HEK293 (cell line): ENCODE measurements around the gene SORT1.

Experiments used
- CTCF ChIA-PET: fragments of 350-600 bp; formaldehyde crosslinking; extraction: SDS; loops from one replicate; lab custom pipeline; 2021; ENCODE audit warnings: antibody characterized with exemption; lab: Yijun Ruan, JAX
- POLR2A ChIA-PET: fragments of 300-600 bp; formaldehyde crosslinking; extraction: SDS; loops from one replicate; lab custom pipeline; 2020; ENCODE audit warnings: antibody characterized with exemption, inconsistent platforms; lab: Yijun Ruan, JAX
- H3K27ac ChIP-seq: fragments of 200-500 bp; sonication (Bioruptor generic); 2 replicates; pipeline ENCODE4 v1.5.1; 2014; ENCODE audit warnings: low read depth, low read length, control low read depth, inconsistent platforms; ENCODE audit errors: extremely low read depth
- H3K36me3 ChIP-seq, 2 experiments: fragments of 200-500 bp in 1 of 2; sonication (Bioruptor generic) in 1 of 2; 1 replicate in 1 of 2; 2 replicates in 1 of 2; pipeline ENCODE4 v1.5.1; 2014 to 2017; ENCODE audit warnings: inconsistent platforms in 2 of 2, low read length in 2 of 2; ENCODE audit not compliant: control insufficient read depth in 2 of 2, insufficient read depth in 1 of 2
- H3K4me1 ChIP-seq: fragments of 200-500 bp; sonication (Bioruptor generic); 2 replicates; pipeline ENCODE4 v1.5.1; 2014; ENCODE audit warnings: mild to moderate bottlenecking, low read length, inconsistent platforms; ENCODE audit not compliant: control insufficient read depth, insufficient read depth
- H3K4me3 ChIP-seq: 2 replicates; pipeline ENCODE4 v1.5.1; 2011; ENCODE audit warnings: low read depth, mild to moderate bottlenecking, control low read depth, low read length, moderate library complexity
- H3K9me3 ChIP-seq: fragments of 200-500 bp; sonication (Bioruptor generic); 2 replicates; pipeline ENCODE4 v1.5.1; 2014; ENCODE audit warnings: low read depth, low read length, inconsistent platforms; ENCODE audit not compliant: control insufficient read depth, insufficient read depth
- GLIS1 ChIP-seq: fragments of 450-650 bp; formaldehyde crosslinking; IDR thresholded peaks from 2 replicates; pipeline ENCODE4 v1.5.1; 2016; ENCODE audit warnings: missing biosample characterization, missing genetic modification characterization
- MEIS1 ChIP-seq: sonication (generic); formaldehyde crosslinking; IDR thresholded peaks from 2 replicates; pipeline ENCODE4 v1.8.1; 2022; ENCODE audit warnings: missing genetic modification reagents, mild to moderate bottlenecking, borderline replicate concordance
- SETDB1 ChIP-seq: IDR thresholded peaks from one replicate; pipeline ENCODE4 v1.6.1; 2017; ENCODE audit warnings: mild to moderate bottlenecking, low read length, moderate library complexity, mixed read lengths; ENCODE audit not compliant: insufficient read length
- SP2 ChIP-seq: fragments of 450-650 bp; formaldehyde crosslinking; IDR thresholded peaks from 2 replicates; pipeline ENCODE4 v1.5.1; 2016; ENCODE audit warnings: missing biosample characterization, missing genetic modification characterization
- SP7 ChIP-seq: fragments of 450-650 bp; formaldehyde crosslinking; IDR thresholded peaks from 2 replicates; pipeline ENCODE4 v1.5.1; 2016; ENCODE audit warnings: missing biosample characterization, missing genetic modification characterization
- TRIM28 ChIP-seq: IDR thresholded peaks from 2 replicates; pipeline ENCODE4 v1.6.1; 2011; ENCODE audit warnings: low read length, control low read depth, borderline replicate concordance
- ZBTB48 ChIP-seq: fragments of 450-650 bp; formaldehyde crosslinking; IDR thresholded peaks from 2 replicates; pipeline ENCODE4 v1.5.1; 2016; ENCODE audit warnings: missing biosample characterization, missing genetic modification characterization
- ZBTB8A ChIP-seq: fragments of 450-650 bp; formaldehyde crosslinking; IDR thresholded peaks from 2 replicates; pipeline ENCODE4 v1.5.1; 2016; ENCODE audit warnings: missing biosample characterization, missing genetic modification characterization
- ZFHX2 ChIP-seq: fragments of 450-650 bp; formaldehyde crosslinking; conservative IDR thresholded peaks from 2 replicates; pipeline ENCODE4 v1.5.1; 2016; ENCODE audit warnings: missing biosample characterization, missing genetic modification characterization
- ZFP41 ChIP-seq: fragments of 450-650 bp; formaldehyde crosslinking; IDR thresholded peaks from 2 replicates; pipeline ENCODE4 v1.5.1; 2016; ENCODE audit warnings: missing biosample characterization, missing genetic modification characterization, borderline replicate concordance
- ZIC2 ChIP-seq: fragments of 450-650 bp; formaldehyde crosslinking; IDR thresholded peaks from 2 replicates; pipeline ENCODE4 v1.5.1; 2016; ENCODE audit warnings: missing biosample characterization, missing genetic modification characterization
- ZNF112 ChIP-seq: fragments of 450-650 bp; formaldehyde crosslinking; IDR thresholded peaks from 2 replicates; pipeline ENCODE4 v1.5.0; 2017; ENCODE audit warnings: missing biosample characterization, missing genetic modification characterization
- ZNF132 ChIP-seq: fragments of 450-650 bp; formaldehyde crosslinking; IDR thresholded peaks from 2 replicates; pipeline ENCODE4 v1.5.1; 2017; ENCODE audit warnings: missing biosample characterization, missing genetic modification characterization, borderline replicate concordance
- ZNF302 ChIP-seq: fragments of 450-650 bp; formaldehyde crosslinking; IDR thresholded peaks from 2 replicates; pipeline ENCODE4 v1.5.1; 2016; ENCODE audit warnings: missing biosample characterization, missing genetic modification characterization, low read depth
- ZNF658 ChIP-seq: fragments of 450-650 bp; formaldehyde crosslinking; IDR thresholded peaks from 2 replicates; pipeline ENCODE4; 2016; ENCODE audit warnings: missing biosample characterization, missing genetic modification characterization
- ZNF660 ChIP-seq: fragments of 450-650 bp; IDR thresholded peaks from 2 replicates; pipeline ENCODE4 v1.5.1; 2018; ENCODE audit warnings: missing biosample characterization, mild to moderate bottlenecking, missing genetic modification characterization
- ZNF707 ChIP-seq: fragments of 450-650 bp; formaldehyde crosslinking; IDR thresholded peaks from 2 replicates; pipeline ENCODE4 v1.5.1; 2016; ENCODE audit warnings: missing biosample characterization, missing genetic modification characterization
- TF ChIP-seq, protein P1 (sequence below): fragments of 450-650 bp; formaldehyde crosslinking; IDR thresholded peaks from 2 replicates; pipeline ENCODE4 v1.5.1; 2016; ENCODE audit warnings: missing biosample characterization, missing genetic modification characterization
- TF ChIP-seq, protein P2 (sequence below): fragments of 450-650 bp; formaldehyde crosslinking; IDR thresholded peaks from 2 replicates; pipeline ENCODE4 v1.5.1; 2016; ENCODE audit warnings: missing biosample characterization, missing genetic modification characterization
- TF ChIP-seq, protein P3 (sequence below): fragments of 450-650 bp; formaldehyde crosslinking; IDR thresholded peaks from 2 replicates; pipeline ENCODE4 v1.5.1; 2016; ENCODE audit warnings: missing biosample characterization, missing genetic modification characterization
- TF ChIP-seq, protein P4 (sequence below): fragments of 450-650 bp; formaldehyde crosslinking; IDR thresholded peaks from 2 replicates; pipeline ENCODE4 v1.5.1; 2017; ENCODE audit warnings: missing biosample characterization, missing genetic modification characterization
- TF ChIP-seq, protein P5 (sequence below): fragments of 450-650 bp; formaldehyde crosslinking; IDR thresholded peaks from 2 replicates; pipeline ENCODE4 v1.5.1; 2017; ENCODE audit warnings: missing biosample characterization, missing genetic modification characterization

The SORT1 gene

DNA sequence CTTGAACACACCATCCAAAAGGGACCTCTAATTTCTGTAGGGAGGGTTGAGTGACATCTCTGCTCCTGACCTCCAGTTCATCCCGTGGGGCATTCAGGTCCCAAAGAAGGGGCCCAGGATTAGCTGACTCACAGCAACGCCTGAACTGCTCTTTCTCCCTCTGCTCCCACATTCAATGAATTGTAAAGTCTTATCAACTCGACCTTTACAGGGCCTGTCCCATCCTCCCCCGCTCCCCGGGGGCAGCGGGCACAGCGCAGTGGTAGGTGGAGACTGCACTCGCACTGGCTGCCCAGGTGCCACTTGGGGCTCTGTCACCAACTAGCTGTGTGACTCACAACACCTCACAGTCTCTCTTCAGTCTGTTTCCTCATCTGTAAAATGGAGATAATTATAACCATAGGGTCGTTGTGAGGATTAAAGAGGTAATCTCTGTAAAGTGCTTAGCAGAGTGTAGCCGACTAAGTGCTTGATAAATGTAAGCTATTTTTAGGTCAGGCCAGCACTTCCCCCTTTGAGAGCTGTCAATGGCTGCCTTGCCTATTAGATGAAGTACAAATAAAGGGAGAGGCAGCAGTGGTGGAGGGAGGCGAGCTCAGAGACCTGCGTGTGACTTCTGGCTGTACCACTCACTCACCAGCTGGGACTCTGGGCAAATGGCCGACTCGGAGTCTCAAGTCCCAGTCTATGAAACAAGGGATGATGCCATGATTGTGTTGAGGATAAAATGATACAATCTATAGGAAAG, 90.3 kb downstream of the SORT1 start:
- Histone ChIP-seq H3K4me3 (no peak overlapping the region), H3K4me1 (0 out of 2 replicates have a peak, but pooled peaks cover 2% of the 10 kb centered on the region), H3K36me3 (peaks cover 0 to 17% of the 10 kb centered on the region in 2 experiments; a peak in 1 of 3 replicates), H3K9me3 (no peaks in the 10 kb centered on the region), H3K27ac (no peak overlapping the region)
- CTCF ChIA-PET: interaction anchor here (0.7 to 2.2 kb wide), 4 partner anchors 9 to 138 kb away, joined by 3 to 11 read pairs (median 3); partner anchors contain the start of gene SORT1
- POLR2A ChIA-PET: interaction anchor here (1.4 kb wide), 1 partner anchor 24 kb away, joined by 7 read pairs; the partner anchor contains the start of gene PSRC1
- no peak for TF ChIP-seq ZNF112
- no peak for TF ChIP-seq ZFP41
- TF ChIP-seq SP7: peak; percentile 99
- TF ChIP-seq, protein P1, sequence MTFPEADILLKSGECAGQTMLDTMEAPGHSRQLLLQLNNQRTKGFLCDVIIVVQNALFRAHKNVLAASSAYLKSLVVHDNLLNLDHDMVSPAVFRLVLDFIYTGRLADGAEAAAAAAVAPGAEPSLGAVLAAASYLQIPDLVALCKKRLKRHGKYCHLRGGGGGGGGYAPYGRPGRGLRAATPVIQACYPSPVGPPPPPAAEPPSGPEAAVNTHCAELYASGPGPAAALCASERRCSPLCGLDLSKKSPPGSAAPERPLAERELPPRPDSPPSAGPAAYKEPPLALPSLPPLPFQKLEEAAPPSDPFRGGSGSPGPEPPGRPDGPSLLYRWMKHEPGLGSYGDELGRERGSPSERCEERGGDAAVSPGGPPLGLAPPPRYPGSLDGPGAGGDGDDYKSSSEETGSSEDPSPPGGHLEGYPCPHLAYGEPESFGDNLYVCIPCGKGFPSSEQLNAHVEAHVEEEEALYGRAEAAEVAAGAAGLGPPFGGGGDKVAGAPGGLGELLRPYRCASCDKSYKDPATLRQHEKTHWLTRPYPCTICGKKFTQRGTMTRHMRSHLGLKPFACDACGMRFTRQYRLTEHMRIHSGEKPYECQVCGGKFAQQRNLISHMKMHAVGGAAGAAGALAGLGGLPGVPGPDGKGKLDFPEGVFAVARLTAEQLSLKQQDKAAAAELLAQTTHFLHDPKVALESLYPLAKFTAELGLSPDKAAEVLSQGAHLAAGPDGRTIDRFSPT: peak; percentile 76
- TF ChIP-seq GLIS1 (tag by site-specific recombination): peak; percentile 46; the same call in 1 of the 2 replicates
- peak; percentile 22; the same call in 1 of the 2 replicates for TF ChIP-seq ZFHX2 (tag by site-specific recombination)
- 0 out of 2 replicates have a peak, but pooled peaks have one; percentile 57 for TF ChIP-seq ZNF660 (tag by site-specific recombination)
- TF ChIP-seq ZNF302 (tag by site-specific recombination): no peak
- no peak for TF ChIP-seq SP2 (tag by site-specific recombination)
- TF ChIP-seq ZNF132 (tag by site-specific recombination): no peak
- TF ChIP-seq, protein P2, sequence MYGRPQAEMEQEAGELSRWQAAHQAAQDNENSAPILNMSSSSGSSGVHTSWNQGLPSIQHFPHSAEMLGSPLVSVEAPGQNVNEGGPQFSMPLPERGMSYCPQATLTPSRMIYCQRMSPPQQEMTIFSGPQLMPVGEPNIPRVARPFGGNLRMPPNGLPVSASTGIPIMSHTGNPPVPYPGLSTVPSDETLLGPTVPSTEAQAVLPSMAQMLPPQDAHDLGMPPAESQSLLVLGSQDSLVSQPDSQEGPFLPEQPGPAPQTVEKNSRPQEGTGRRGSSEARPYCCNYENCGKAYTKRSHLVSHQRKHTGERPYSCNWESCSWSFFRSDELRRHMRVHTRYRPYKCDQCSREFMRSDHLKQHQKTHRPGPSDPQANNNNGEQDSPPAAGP (tag by site-specific recombination): 0 out of 2 replicates have a peak, but pooled peaks have one; percentile 2
- TF ChIP-seq, protein P3, sequence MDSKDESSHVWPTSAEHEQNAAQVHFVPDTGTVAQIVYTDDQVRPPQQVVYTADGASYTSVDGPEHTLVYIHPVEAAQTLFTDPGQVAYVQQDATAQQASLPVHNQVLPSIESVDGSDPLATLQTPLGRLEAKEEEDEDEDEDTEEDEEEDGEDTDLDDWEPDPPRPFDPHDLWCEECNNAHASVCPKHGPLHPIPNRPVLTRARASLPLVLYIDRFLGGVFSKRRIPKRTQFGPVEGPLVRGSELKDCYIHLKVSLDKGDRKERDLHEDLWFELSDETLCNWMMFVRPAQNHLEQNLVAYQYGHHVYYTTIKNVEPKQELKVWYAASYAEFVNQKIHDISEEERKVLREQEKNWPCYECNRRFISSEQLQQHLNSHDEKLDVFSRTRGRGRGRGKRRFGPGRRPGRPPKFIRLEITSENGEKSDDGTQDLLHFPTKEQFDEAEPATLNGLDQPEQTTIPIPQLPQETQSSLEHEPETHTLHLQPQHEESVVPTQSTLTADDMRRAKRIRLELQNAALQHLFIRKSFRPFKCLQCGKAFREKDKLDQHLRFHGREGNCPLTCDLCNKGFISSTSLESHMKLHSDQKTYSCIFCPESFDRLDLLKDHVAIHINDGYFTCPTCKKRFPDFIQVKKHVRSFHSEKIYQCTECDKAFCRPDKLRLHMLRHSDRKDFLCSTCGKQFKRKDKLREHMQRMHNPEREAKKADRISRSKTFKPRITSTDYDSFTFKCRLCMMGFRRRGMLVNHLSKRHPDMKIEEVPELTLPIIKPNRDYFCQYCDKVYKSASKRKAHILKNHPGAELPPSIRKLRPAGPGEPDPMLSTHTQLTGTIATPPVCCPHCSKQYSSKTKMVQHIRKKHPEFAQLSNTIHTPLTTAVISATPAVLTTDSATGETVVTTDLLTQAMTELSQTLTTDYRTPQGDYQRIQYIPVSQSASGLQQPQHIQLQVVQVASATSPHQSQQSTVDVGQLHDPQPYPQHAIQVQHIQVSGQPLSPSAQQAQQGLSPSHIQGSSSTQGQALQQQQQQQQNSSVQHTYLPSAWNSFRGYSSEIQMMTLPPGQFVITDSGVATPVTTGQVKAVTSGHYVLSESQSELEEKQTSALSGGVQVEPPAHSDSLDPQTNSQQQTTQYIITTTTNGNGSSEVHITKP (tag by site-specific recombination): 0 out of 2 replicates have a peak, but pooled peaks have one; percentile 14
- peak; percentile 50; the same call in 1 of the 2 replicates for TF ChIP-seq TRIM28
- no peak for TF ChIP-seq MEIS1 (CRISPR knock-in tag)
- TF ChIP-seq ZNF658 (tag by site-specific recombination): no peak

DNA sequence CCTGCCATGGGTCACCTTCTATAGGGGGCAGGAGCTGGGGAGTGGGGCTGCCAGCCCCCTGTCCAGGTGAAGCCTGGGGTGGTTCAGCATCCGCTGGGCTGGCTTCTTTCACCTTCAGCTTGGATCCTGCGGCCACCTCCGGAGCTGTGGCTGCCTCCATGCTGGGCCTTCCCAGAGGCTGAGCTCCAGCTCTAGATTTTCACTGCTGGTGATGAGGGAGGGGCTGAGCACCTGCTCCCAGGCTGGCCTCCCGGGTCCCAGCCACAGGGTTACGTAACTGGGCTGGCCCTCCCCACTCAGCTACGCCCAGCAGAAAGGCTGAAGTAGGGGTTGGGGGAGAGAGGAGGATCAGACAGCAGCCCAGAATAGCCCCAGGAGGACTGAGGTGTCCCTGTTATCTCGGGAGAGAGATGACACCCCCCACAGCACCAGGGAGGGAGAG, 90.9 kb downstream of the SORT1 start, which contains the start of gene MYBPHL:
Gene MYBPHL, minus strand, starts transcription at position 180 of the 442 bp plus-strand sequence. Its CDS starts 20 bp downstream, at position 160.
- Histone ChIP-seq H3K4me1 (0 out of 2 replicates have a peak, but pooled peaks cover 2% of the 10 kb centered on the region), H3K4me3 (no peak within 1 kb of the TSS), H3K36me3 (peaks cover 0 to 11% of the 10 kb centered on the region in 2 experiments; a peak in 1 of 3 replicates), H3K27ac (no peak within 1 kb of the TSS), H3K9me3 (no peaks in the 10 kb centered on the region)
- ChIA-PET POLR2A (interaction anchor here (1.4 kb wide), 1 partner anchor 24 kb away, joined by 7 read pairs; the partner anchor contains the start of gene PSRC1), CTCF (interaction anchor here (2.2 kb wide), 1 partner anchor 91 kb away, joined by 11 read pairs; the partner anchor contains the start of gene SORT1)
- TF ChIP-seq ZNF707 (tag by site-specific recombination) (no peak), SETDB1 (no peak), ZIC2 (peak; percentile 89), GLIS1 (tag by site-specific recombination) (peak; percentile 52; the same call in 1 of the 2 replicates), ZBTB8A (tag by site-specific recombination) (peak; percentile 59), ZBTB48 (tag by site-specific recombination) (no peak)
- TF ChIP-seq, protein P4, sequence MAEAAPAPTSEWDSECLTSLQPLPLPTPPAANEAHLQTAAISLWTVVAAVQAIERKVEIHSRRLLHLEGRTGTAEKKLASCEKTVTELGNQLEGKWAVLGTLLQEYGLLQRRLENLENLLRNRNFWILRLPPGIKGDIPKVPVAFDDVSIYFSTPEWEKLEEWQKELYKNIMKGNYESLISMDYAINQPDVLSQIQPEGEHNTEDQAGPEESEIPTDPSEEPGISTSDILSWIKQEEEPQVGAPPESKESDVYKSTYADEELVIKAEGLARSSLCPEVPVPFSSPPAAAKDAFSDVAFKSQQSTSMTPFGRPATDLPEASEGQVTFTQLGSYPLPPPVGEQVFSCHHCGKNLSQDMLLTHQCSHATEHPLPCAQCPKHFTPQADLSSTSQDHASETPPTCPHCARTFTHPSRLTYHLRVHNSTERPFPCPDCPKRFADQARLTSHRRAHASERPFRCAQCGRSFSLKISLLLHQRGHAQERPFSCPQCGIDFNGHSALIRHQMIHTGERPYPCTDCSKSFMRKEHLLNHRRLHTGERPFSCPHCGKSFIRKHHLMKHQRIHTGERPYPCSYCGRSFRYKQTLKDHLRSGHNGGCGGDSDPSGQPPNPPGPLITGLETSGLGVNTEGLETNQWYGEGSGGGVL: peak; percentile 37; the same call in 1 of the 2 replicates
- TF ChIP-seq, protein P5, sequence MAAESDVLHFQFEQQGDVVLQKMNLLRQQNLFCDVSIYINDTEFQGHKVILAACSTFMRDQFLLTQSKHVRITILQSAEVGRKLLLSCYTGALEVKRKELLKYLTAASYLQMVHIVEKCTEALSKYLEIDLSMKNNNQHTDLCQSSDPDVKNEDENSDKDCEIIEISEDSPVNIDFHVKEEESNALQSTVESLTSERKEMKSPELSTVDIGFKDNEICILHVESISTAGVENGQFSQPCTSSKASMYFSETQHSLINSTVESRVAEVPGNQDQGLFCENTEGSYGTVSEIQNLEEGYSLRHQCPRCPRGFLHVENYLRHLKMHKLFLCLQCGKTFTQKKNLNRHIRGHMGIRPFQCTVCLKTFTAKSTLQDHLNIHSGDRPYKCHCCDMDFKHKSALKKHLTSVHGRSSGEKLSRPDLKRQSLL: peak; percentile 51; the same call in 1 of the 2 replicates
